H1 (cell line): Measurements from ENCODE around the gene CHCHD3. TPM values are rescaled to one million over a fixed set of nuclear protein-coding genes. Genes with fewer than 3 reads are reported as not detected.

Source experiments
- CTCF ChIA-PET: fragments of 300-600 bp; sonication (Branson Sonifier 250); formaldehyde crosslinking; loops from one replicate; lab custom pipeline; 2021; ENCODE audit not compliant: partially characterized antibody; lab: Charles Lee
- POLR2A ChIA-PET: fragments of 300-600 bp; sonication (Branson Sonifier 250); formaldehyde crosslinking; loops from one replicate; lab custom pipeline; 2021; ENCODE audit warnings: inconsistent platforms; ENCODE audit not compliant: partially characterized antibody; lab: Charles Lee
- DNase-seq, 2 experiments: peaks; one replicate each; pipeline versions ENCODE4 v3.0.0 to v3.0.0-alpha.2; 2010 to 2022; ENCODE audit warnings: low spot score in 2 of 2, low read depth in 1 of 2, mixed read lengths in 1 of 2
- FAIRE-seq: peaks from 2 replicates; lab custom pipeline; 2011; peaks lifted over from hg19 to GRCh38; lab: Jason Lieb, UNC
- H2AFZ ChIP-seq: 2 replicates; pipeline ENCODE4 v1.8.1; 2012; ENCODE audit warnings: low read length, inconsistent platforms
- H2AK5ac ChIP-seq: 2 replicates; pipeline ENCODE4 v1.6.1; 2013; ENCODE audit warnings: low read depth, low read length
- H2BK120ac ChIP-seq: replicated peaks from 2 replicates; pipeline ENCODE3; 2013; ENCODE audit warnings: low read depth, low read length, inconsistent platforms
- H2BK12ac ChIP-seq: 2 replicates; pipeline ENCODE4 v1.6.1; 2013; ENCODE audit warnings: low read depth, low read length
- H2BK15ac ChIP-seq: 2 replicates; pipeline ENCODE4 v1.6.1; 2013; ENCODE audit warnings: low read length
- H2BK20ac ChIP-seq: 2 replicates; pipeline ENCODE4 v1.6.1; 2013; ENCODE audit warnings: low read length
- H2BK5ac ChIP-seq: 2 replicates; pipeline ENCODE4 v1.6.1; 2013; ENCODE audit warnings: low read depth, low read length
- H3K14ac ChIP-seq: 2 replicates; pipeline ENCODE4 v1.6.1; 2013; ENCODE audit warnings: inconsistent platforms; ENCODE audit not compliant: insufficient read length
- H3K18ac ChIP-seq: 2 replicates; pipeline ENCODE4 v1.6.1; 2013; ENCODE audit warnings: low read length; ENCODE audit errors: extremely low read depth
- H3K23ac ChIP-seq: 2 replicates; pipeline ENCODE4 v1.6.1; 2013; ENCODE audit warnings: inconsistent platforms; ENCODE audit not compliant: insufficient read length
- H3K23me2 ChIP-seq: 2 replicates; pipeline ENCODE4 v1.6.1; 2013; ENCODE audit warnings: low read depth, low read length
- H3K27ac ChIP-seq: 2 replicates; pipeline ENCODE4 v1.6.1; 2011; ENCODE audit warnings: low read depth, low read length, inconsistent platforms
- H3K27me3 ChIP-seq, 4 experiments: replicated peaks in 1 of 4; 1 replicate in 1 of 4; 2 replicates in 3 of 4; pipeline versions ENCODE4 v1.6.1 to v1.8.1; 2011 to 2013; ENCODE audit warnings: low read length in 3 of 4, mild to moderate bottlenecking in 3 of 4, inconsistent platforms in 2 of 4, mixed read lengths in 2 of 4, moderate library complexity in 1 of 4; ENCODE audit not compliant: control insufficient read depth in 3 of 4, insufficient read depth in 3 of 4; ENCODE audit errors: extremely low read depth in 1 of 4
- H3K36me3 ChIP-seq, 4 experiments: 2 replicates each; pipeline versions ENCODE4 v1.6.1 to v1.8.1; 2011 to 2013; ENCODE audit warnings: mild to moderate bottlenecking in 4 of 4, low read length in 3 of 4, moderate library complexity in 2 of 4, control low read depth in 1 of 4, inconsistent platforms in 1 of 4; ENCODE audit not compliant: insufficient read depth in 4 of 4, control insufficient read depth in 2 of 4
- H3K4ac ChIP-seq: replicated peaks from 2 replicates; pipeline ENCODE3; 2013; ENCODE audit warnings: low read length, low read depth, mixed read lengths, inconsistent platforms; ENCODE audit not compliant: insufficient read length
- H3K4me1 ChIP-seq, 4 experiments: replicated peaks in 1 of 4; 1 replicate in 1 of 4; 2 replicates in 3 of 4; pipeline versions ENCODE4 v1.6.1 to v1.8.1; 2011 to 2013; ENCODE audit warnings: low read length in 3 of 4, inconsistent platforms in 2 of 4, mixed read lengths in 1 of 4; ENCODE audit not compliant: insufficient read depth in 4 of 4, control insufficient read depth in 3 of 4
- H3K4me2 ChIP-seq, 2 experiments: 2 replicates each; pipeline versions ENCODE4 v1.6.1 to v1.8.1; 2011 to 2013; ENCODE audit warnings: low read depth in 2 of 2, low read length in 2 of 2, control low read depth in 1 of 2, inconsistent platforms in 1 of 2, mild to moderate bottlenecking in 1 of 2; ENCODE audit not compliant: insufficient read depth in 1 of 2
- H3K4me3 ChIP-seq, 4 experiments: fragments of 200-600, 300-600 bp in 1 of 4; sonication (generic), shearing (Covaris generic), sonication (Bioruptor Twin) in 1 of 4; 2 replicates each; pipeline versions ENCODE4 v1.5.1 to v1.8.1; 2011 to 2016; ENCODE audit warnings: low read length in 4 of 4, low read depth in 3 of 4, control low read depth in 2 of 4, inconsistent platforms in 2 of 4, mild to moderate bottlenecking in 2 of 4, mixed read lengths in 1 of 4, moderate library complexity in 1 of 4; ENCODE audit not compliant: insufficient read depth in 2 of 4; ENCODE audit errors: extremely low read depth in 1 of 4
- H3K56ac ChIP-seq: replicated peaks from 2 replicates; pipeline ENCODE3; 2013; ENCODE audit warnings: low read depth, mild to moderate bottlenecking, mixed read lengths, low read length, inconsistent platforms; ENCODE audit not compliant: insufficient read length
- H3K79me1 ChIP-seq: 2 replicates; pipeline ENCODE4 v1.6.1; 2013; ENCODE audit warnings: low read depth, low read length, control low read depth
- H3K79me2 ChIP-seq, 2 experiments: 2 replicates each; pipeline versions ENCODE4 v1.6.1 to v1.8.1; 2012 to 2013; ENCODE audit warnings: low read length in 2 of 2, mild to moderate bottlenecking in 2 of 2, inconsistent platforms in 1 of 2; ENCODE audit not compliant: insufficient read depth in 2 of 2, control insufficient read depth in 1 of 2
- H3K9ac ChIP-seq, 4 experiments: replicated peaks in 1 of 4; 1 replicate in 1 of 4; 2 replicates in 3 of 4; pipeline versions ENCODE4 v1.6.1 to v1.8.1; 2011 to 2013; ENCODE audit warnings: low read depth in 3 of 4, low read length in 3 of 4, control low read depth in 2 of 4, mild to moderate bottlenecking in 2 of 4, moderate library complexity in 2 of 4, inconsistent platforms in 1 of 4; ENCODE audit errors: extremely low read depth in 1 of 4
- H3K9me3 ChIP-seq, 2 experiments: 2 replicates each; pipeline versions ENCODE4 v1.6.1 to v1.8.1; 2012 to 2013; ENCODE audit warnings: mild to moderate bottlenecking in 2 of 2, moderate library complexity in 2 of 2, control low read depth in 1 of 2, inconsistent platforms in 1 of 2, low read depth in 1 of 2, low read length in 1 of 2, mixed read lengths in 1 of 2; ENCODE audit not compliant: insufficient read depth in 2 of 2
- H4K20me1 ChIP-seq, 2 experiments: replicated peaks in 1 of 2; 2 replicates each; pipeline versions ENCODE3 to v1.8.1; 2011 to 2013; ENCODE audit warnings: inconsistent platforms in 2 of 2, low read length in 2 of 2, mild to moderate bottlenecking in 1 of 2; ENCODE audit not compliant: insufficient read depth in 2 of 2, control insufficient read depth in 1 of 2
- H4K5ac ChIP-seq: 2 replicates; pipeline ENCODE4 v1.6.1; 2013; ENCODE audit warnings: low read length, low read depth, mixed read lengths, inconsistent platforms; ENCODE audit not compliant: insufficient read length
- H4K8ac ChIP-seq: 2 replicates; pipeline ENCODE4 v1.8.0; 2013; ENCODE audit warnings: mild to moderate bottlenecking, moderate library complexity, low read length, inconsistent platforms; ENCODE audit not compliant: insufficient read depth; ENCODE audit errors: extremely low read depth
- H4K91ac ChIP-seq: replicated peaks from 2 replicates; pipeline ENCODE3; 2013; ENCODE audit warnings: low read length, mixed read lengths, inconsistent platforms; ENCODE audit not compliant: insufficient read length
- JUN ChIP-seq: IDR thresholded peaks from 2 replicates; pipeline ENCODE4 v1.6.1; 2011; ENCODE audit warnings: low read depth, mild to moderate bottlenecking, improper control_type of control experiment, low read length
- SAP30 ChIP-seq: fragments of 300-600 bp; sonication (generic); IDR thresholded peaks from 2 replicates; pipeline ENCODE4 v1.7.1; 2012; ENCODE audit warnings: low read length, moderate library complexity, mild to moderate bottlenecking, inconsistent platforms; ENCODE audit not compliant: insufficient read depth, insufficient replicate concordance
- SIN3A ChIP-seq, 2 experiments: IDR thresholded peaks in 1 of 2; conservative IDR thresholded peaks in 1 of 2; 2 replicates each; pipeline ENCODE4 v1.6.1; 2011 to 2012; ENCODE audit warnings: low read length in 2 of 2, improper control_type of control experiment in 1 of 2, low read depth in 1 of 2, mild to moderate bottlenecking in 1 of 2
- TEAD4 ChIP-seq: IDR thresholded peaks from 2 replicates; pipeline ENCODE4 v1.6.1; 2012; ENCODE audit warnings: low read depth, low read length, inconsistent platforms, mixed read lengths
- WGBS, 2 experiments: shearing (Covaris generic) in 1 of 2; methylation state at CpG; one replicate each; pipeline versions ENCODE4 v1.1.6 to v1.1.7; 2013 to 2015; ENCODE audit warnings: low lambda C conversion rate in 2 of 2, mixed read lengths in 2 of 2, inconsistent platforms in 1 of 2, low coverage in 1 of 2, missing lambda C conversion rate in 1 of 2; ENCODE audit not compliant: insufficient replicate concordance in 2 of 2, insufficient coverage in 1 of 2, insufficient read length in 1 of 2; ENCODE audit errors: extremely low coverage in 1 of 2, missing lambda C conversion rate in 1 of 2; 5-methylcytosine and 5-hydroxymethylcytosine counted together
- polyA plus RNA-seq, 7 experiments: library from polyadenylated mRNA; depleted of rRNA in 3 of 7; stranded (reverse) in 5 of 7; unstranded in 2 of 7; fragments of >200 nt in 5 of 7; fragments of 200-250 nt in 2 of 7; gene quantifications; 1 replicate in 5 of 7; 2 replicates in 1 of 7; 4 replicates in 1 of 7; pipeline versions ENCODE4 v1.2.1 to v1.2.3, GENCODE V29; 2011 to 2013; ENCODE audit warnings: missing spikeins in 2 of 7, mixed read lengths in 2 of 7
- total RNA-seq: library from RNA; stranded (reverse); fragmentation: NEBNext Ultra II Directional; extraction: Animal tissue kit (Norgen Biotek cat#: 25700); gene quantifications from 2 replicates; pipeline ENCODE4 v1.2.1, GENCODE V29; 2021

Gene CHCHD3
- total and polyA plus RNA-seq, 2 of the 8 experiments (the other 6 are each of a cell fraction or from before 2014, with no cell fraction given) = 42.9 to 137 TPM

DNA sequence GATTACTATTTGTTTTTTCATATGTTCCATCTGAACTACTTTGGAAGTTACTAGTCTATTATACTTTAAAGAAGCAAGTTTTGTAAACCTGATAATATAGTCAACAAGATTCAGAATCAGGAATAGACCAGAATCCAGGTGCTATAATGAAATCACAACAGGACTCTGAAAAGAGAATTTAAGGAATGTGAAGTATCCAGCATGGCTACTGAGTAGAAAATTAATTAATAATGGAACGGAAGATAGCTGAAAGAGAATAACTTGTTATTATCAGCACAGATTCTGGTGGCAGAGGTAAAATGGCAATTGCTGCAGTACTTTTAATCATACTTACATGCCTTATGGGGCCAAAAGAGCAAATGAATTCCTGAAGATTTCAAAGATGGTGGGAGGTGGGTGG is 43.1 kb upstream of the CHCHD3 start:
- H3K9me3 ChIP-seq = no peaks in the 10 kb centered on the region
- TF ChIP-seq SAP30 = no peak
- no peak for TF ChIP-seq JUN
- TF ChIP-seq TEAD4 = peak; percentile 71; the same call in 1 of the 2 replicates
- no peak for TF ChIP-seq SIN3A (conservative IDR thresholded peaks at IDR 0.05 in 1 of 2, IDR thresholded peaks at IDR 0.05 in 1 of 2; ENCODE audit: low read depth in 1 of 2, low read length in 2 of 2)
- TF ChIP-seq, all 59 proteins: peak for 1
- H3K27me3 ChIP-seq = no peaks in the 10 kb centered on the region
- no peak overlapping the region for H4K91ac ChIP-seq
- no peak overlapping the region; the same call in 1 of the 2 replicates for H2BK5ac ChIP-seq
- no peak overlapping the region for H3K56ac ChIP-seq
- H3K4me2 ChIP-seq = no peak overlapping the region
- FAIRE-seq (no peak), DNase-seq (no peak)
- no peak overlapping the region; the same call in 1 of the 2 replicates for H2BK12ac ChIP-seq
- H2AFZ ChIP-seq = no peak overlapping the region
- no peak overlapping the region for H4K8ac ChIP-seq
- H2AK5ac ChIP-seq = no peak overlapping the region
- no peak overlapping the region for H2BK20ac ChIP-seq
- CTCF ChIA-PET = interaction anchor here (1.0 to 1.6 kb wide), 4 partner anchors 10 to 107 kb away, joined by 3 to 9 read pairs (median 4); no protein-coding TSS in a partner anchor
- no peaks in the 10 kb centered on the region for H3K36me3 ChIP-seq
- no peak overlapping the region for H4K5ac ChIP-seq
- no peak overlapping the region for H3K27ac ChIP-seq
- no peak overlapping the region for H3K23ac ChIP-seq
- POLR2A ChIA-PET = no interaction called here
- WGBS, 2 experiments = 0% methylated on average over 1 of the region's 1 CpG; no CpG with 5 or more reads in 1 of the 2 experiments
- no peaks in the 10 kb centered on the region for H3K79me2 ChIP-seq
- no peaks in the 10 kb centered on the region for H3K23me2 ChIP-seq
- H3K4me3 ChIP-seq = no peak overlapping the region
- no peak overlapping the region for H3K4ac ChIP-seq
- no peak overlapping the region for H3K14ac ChIP-seq
- no peak overlapping the region for H2BK15ac ChIP-seq
- no peak overlapping the region for H3K9ac ChIP-seq
- no peaks in the 10 kb centered on the region for H3K4me1 ChIP-seq
- no peak overlapping the region for H2BK120ac ChIP-seq
- no peaks in the 10 kb centered on the region for H4K20me1 ChIP-seq
- no peaks in the 10 kb centered on the region for H3K79me1 ChIP-seq
- H3K18ac ChIP-seq = no peak overlapping the region
